K562 (cell line): ENCODE data around the gene ASF1B. TPM values are rescaled to one million over a fixed set of nuclear protein-coding genes. Genes with fewer than 3 reads are reported as not detected.

ENCODE experiments used
- CREM ChIP-seq: IDR thresholded peaks from 2 replicates; pipeline ENCODE4 v1.6.1; 2014; ENCODE audit warnings: antibody characterized with exemption, low read depth
- ETS2 ChIP-seq: IDR thresholded peaks from 2 replicates; pipeline ENCODE4 v1.6.1; 2016; ENCODE audit warnings: borderline replicate concordance, missing genetic modification characterization, mild to moderate bottlenecking, moderate library complexity, missing compliant biosample characterization; ENCODE audit not compliant: poor library complexity, severe bottlenecking
- KLF13 ChIP-seq: fragments of 450-650 bp; IDR thresholded peaks from 2 replicates; pipeline ENCODE4 v1.6.1; 2016; ENCODE audit warnings: missing genetic modification characterization, low read depth, mild to moderate bottlenecking, missing compliant biosample characterization, moderate library complexity, borderline replicate concordance
- KLF6 ChIP-seq: fragments of 250-450 bp; sonication (Bioruptor Pico); IDR thresholded peaks from 2 replicates; pipeline ENCODE4 v1.4.0; 2020; ENCODE audit warnings: mild to moderate bottlenecking, moderate library complexity, borderline replicate concordance
- NR2C2 ChIP-seq, 2 experiments: fragments of 200-800 bp in 1 of 2; sonication (Bioruptor generic) in 1 of 2; sonication (generic) in 1 of 2; formaldehyde crosslinking in 1 of 2; IDR thresholded peaks; 2 replicates each; pipeline versions ENCODE4 v1.6.1 to v1.8.0; 2016 to 2022; ENCODE audit warnings: mild to moderate bottlenecking in 1 of 2, missing compliant biosample characterization in 1 of 2, missing genetic modification characterization in 1 of 2, missing genetic modification reagents in 1 of 2
- PML ChIP-seq: IDR thresholded peaks from 2 replicates; pipeline ENCODE4 v1.6.1; 2012; ENCODE audit warnings: low read length, inconsistent platforms
- POLR2B ChIP-seq: fragments of 450-650 bp; IDR thresholded peaks from 2 replicates; pipeline ENCODE4 v1.6.1; 2018; ENCODE audit warnings: low read depth; ENCODE audit not compliant: partially characterized antibody
- SRSF7 ChIP-seq: fragments of 200-400 bp; formaldehyde crosslinking; optimal IDR thresholded peaks from 2 replicates; pipeline ENCODE3; 2017; ENCODE audit warnings: mild to moderate bottlenecking, low read depth, low read length
- TAF1 ChIP-seq: IDR thresholded peaks from 2 replicates; pipeline ENCODE4 v1.6.1; 2011; ENCODE audit warnings: mild to moderate bottlenecking, low read length, moderate library complexity; ENCODE audit not compliant: insufficient read depth, control insufficient read depth, severe bottlenecking; ENCODE audit errors: extremely low read depth
- TBL1XR1 ChIP-seq, 2 experiments: IDR thresholded peaks; 2 replicates each; pipeline ENCODE4 v1.6.1; 2012; ENCODE audit warnings: improper control_type of control experiment in 2 of 2, low read length in 2 of 2, mild to moderate bottlenecking in 1 of 2
- TCF3 ChIP-seq: sonication (generic); formaldehyde crosslinking; IDR thresholded peaks from 2 replicates; pipeline ENCODE4 v1.4.0; 2020; ENCODE audit warnings: mild to moderate bottlenecking, missing genetic modification reagents
- ZBTB1 ChIP-seq: sonication (generic); formaldehyde crosslinking; IDR thresholded peaks from 2 replicates; pipeline ENCODE4 v1.8.1; 2023; ENCODE audit warnings: missing genetic modification reagents, low read depth, mild to moderate bottlenecking, borderline replicate concordance
- ZNF830 ChIP-seq: fragments of 250-450 bp; sonication (Bioruptor Pico); IDR thresholded peaks from 2 replicates; pipeline ENCODE4 v1.5.0; 2021; ENCODE audit warnings: mild to moderate bottlenecking
- polyA plus RNA-seq, 8 experiments: library from polyadenylated mRNA; depleted of rRNA in 4 of 8; stranded (reverse) in 5 of 8; unstranded in 3 of 8; fragments of >200 nt; fragmentation: Nextera tagmentation in 2 of 8; fragmentation: Illumina TruSeq in 1 of 8; extraction: Ambion mirVana in 2 of 8; extraction: Trizol in 1 of 8; gene quantifications; 2 replicates each; pipeline versions ENCODE4 v1.2.1 to v1.2.3, GENCODE V29; 2011 to 2014; ENCODE audit warnings: inconsistent platforms in 1 of 8, missing spikeins in 1 of 8
- total RNA-seq, 7 experiments: library from RNA; depleted of rRNA in 6 of 7; stranded (reverse); fragments of >200 nt in 6 of 7; fragmentation: Illumina TruSeq in 2 of 7; extraction: Trizol in 2 of 7; gene quantifications; 2 replicates each; pipeline versions ENCODE4 v1.2.1 to v1.2.3, GENCODE V29; 2011 to 2021; ENCODE audit warnings: low replicate concordance in 1 of 7
- TF ChIP-seq, protein P1 (sequence below): sonication (generic); formaldehyde crosslinking; IDR thresholded peaks from 2 replicates; pipeline ENCODE4 v1.8.0; 2023; ENCODE audit warnings: mild to moderate bottlenecking, missing genetic modification reagents
- TF ChIP-seq, protein P2 (sequence below), 2 experiments: fragments of 200-800 bp in 1 of 2; sonication (Bioruptor generic) in 1 of 2; sonication (generic) in 1 of 2; formaldehyde crosslinking in 1 of 2; IDR thresholded peaks in 1 of 2; conservative IDR thresholded peaks in 1 of 2; 2 replicates each; pipeline versions ENCODE4 v1.5.0 to v1.6.1; 2016 to 2020; ENCODE audit warnings: missing compliant biosample characterization in 1 of 2, missing genetic modification characterization in 1 of 2, missing genetic modification reagents in 1 of 2

The ASF1B gene
- total and polyA plus RNA-seq, 9 of the 15 experiments (the other 6 are each of a cell fraction or from before 2014, with no cell fraction given) = 6.0 to 69.4 (median 53.3) TPM

GRCh38 chr19:14080887-14081796, 55.2 kb downstream of the ASF1B start (continued):
- TF ChIP-seq NR2C2 (CRISPR knock-in tag; IDR thresholded peaks at IDR 0.05) (peak; percentile 97), NR2C2 (tag; IDR thresholded peaks at IDR 0.05) (peak; percentile 100), TAF1 (peak; percentile 73), ZBTB1 (CRISPR knock-in tag) (no peak), TBL1XR1 (IDR thresholded peaks at IDR 0.05; ENCODE audit: low read length in 2 of 2) (0 out of 4 replicates have a peak, but pooled peaks of 1 of the 2 experiments have one; percentile 13), ETS2 (tag) (no peak), POLR2B (peak; percentile 68), ZNF830 (CRISPR knock-in tag) (0 out of 2 replicates have a peak, but pooled peaks have one; percentile 29), KLF13 (tag) (peak; percentile 93), CREM (peak; percentile 89), KLF6 (no peak), SRSF7 (no peak), PML (peak; percentile 47; the same call in 1 of the 2 replicates), TCF3 (CRISPR knock-in tag) (peak; percentile 25; the same call in 1 of the 2 replicates)
- TF ChIP-seq, protein P1, sequence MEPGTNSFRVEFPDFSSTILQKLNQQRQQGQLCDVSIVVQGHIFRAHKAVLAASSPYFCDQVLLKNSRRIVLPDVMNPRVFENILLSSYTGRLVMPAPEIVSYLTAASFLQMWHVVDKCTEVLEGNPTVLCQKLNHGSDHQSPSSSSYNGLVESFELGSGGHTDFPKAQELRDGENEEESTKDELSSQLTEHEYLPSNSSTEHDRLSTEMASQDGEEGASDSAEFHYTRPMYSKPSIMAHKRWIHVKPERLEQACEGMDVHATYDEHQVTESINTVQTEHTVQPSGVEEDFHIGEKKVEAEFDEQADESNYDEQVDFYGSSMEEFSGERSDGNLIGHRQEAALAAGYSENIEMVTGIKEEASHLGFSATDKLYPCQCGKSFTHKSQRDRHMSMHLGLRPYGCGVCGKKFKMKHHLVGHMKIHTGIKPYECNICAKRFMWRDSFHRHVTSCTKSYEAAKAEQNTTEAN (CRISPR knock-in tag) = 0 out of 2 replicates have a peak, but pooled peaks have one; percentile 36
- TF ChIP-seq, protein P2, sequence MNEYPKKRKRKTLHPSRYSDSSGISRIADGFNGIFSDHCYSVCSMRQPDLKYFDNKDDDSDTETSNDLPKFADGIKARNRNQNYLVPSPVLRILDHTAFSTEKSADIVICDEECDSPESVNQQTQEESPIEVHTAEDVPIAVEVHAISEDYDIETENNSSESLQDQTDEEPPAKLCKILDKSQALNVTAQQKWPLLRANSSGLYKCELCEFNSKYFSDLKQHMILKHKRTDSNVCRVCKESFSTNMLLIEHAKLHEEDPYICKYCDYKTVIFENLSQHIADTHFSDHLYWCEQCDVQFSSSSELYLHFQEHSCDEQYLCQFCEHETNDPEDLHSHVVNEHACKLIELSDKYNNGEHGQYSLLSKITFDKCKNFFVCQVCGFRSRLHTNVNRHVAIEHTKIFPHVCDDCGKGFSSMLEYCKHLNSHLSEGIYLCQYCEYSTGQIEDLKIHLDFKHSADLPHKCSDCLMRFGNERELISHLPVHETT (CRISPR knock-in tag; conservative IDR thresholded peaks at IDR 0.05 in 1 of 2, IDR thresholded peaks at IDR 0.05 in 1 of 2) = peak in 1 of 2 experiments; percentile 96; a peak in 2 of 4 replicates
